Thymus (tissue), 11 donors: ENCODE results near the gene EMX1. TPM values are rescaled to one million over a fixed set of nuclear protein-coding genes. Genes with fewer than 3 reads are reported as not detected.

Experiments used
- DNase-seq, 9 donors: peaks; one replicate each; pipeline ENCODE4 v3.0.0-alpha.2; 2013; ENCODE audit warnings: low spot score in 9 of 9, low read depth in 6 of 9, missing footprints in 1 of 9
- H3K27ac ChIP-seq, 2 donors: one replicate each; pipeline ENCODE4 v1.5.1; 2013; ENCODE audit warnings: control low read depth in 1 of 2, low read depth in 1 of 2, low read length in 1 of 2, mild to moderate bottlenecking in 1 of 2, moderate library complexity in 1 of 2
- H3K27me3 ChIP-seq, 2 donors: one replicate each; pipeline ENCODE4 v1.5.1; 2013; ENCODE audit warnings: low read length in 1 of 2; ENCODE audit not compliant: control insufficient read depth in 2 of 2, insufficient read depth in 1 of 2
- H3K36me3 ChIP-seq, 2 donors: one replicate each; pipeline ENCODE4 v1.5.1; 2013; ENCODE audit warnings: low read length in 1 of 2, mild to moderate bottlenecking in 1 of 2, moderate library complexity in 1 of 2; ENCODE audit not compliant: control insufficient read depth in 2 of 2, insufficient read depth in 2 of 2
- H3K4me1 ChIP-seq, 2 donors: one replicate each; pipeline ENCODE4 v1.5.1; 2013; ENCODE audit warnings: low read length in 2 of 2; ENCODE audit not compliant: control insufficient read depth in 2 of 2, insufficient read depth in 2 of 2
- H3K4me3 ChIP-seq, 2 donors: one replicate each; pipeline ENCODE4 v1.5.1; 2013; ENCODE audit warnings: low read length in 2 of 2, control low read depth in 1 of 2, mild to moderate bottlenecking in 1 of 2
- H3K9me3 ChIP-seq, 2 donors: one replicate each; pipeline ENCODE4 v1.5.1; 2013; ENCODE audit warnings: low read length in 1 of 2, mild to moderate bottlenecking in 1 of 2; ENCODE audit not compliant: control insufficient read depth in 2 of 2, insufficient read depth in 1 of 2
- WGBS: extraction: QIAGEN DNeasy Blood & Tissue Kit; methylation state at CpG from one replicate; pipeline ENCODE4 v1.1.7; 2013; 5-methylcytosine and 5-hydroxymethylcytosine counted together
- polyA plus RNA-seq: library from polyadenylated mRNA; stranded (reverse); fragments of 200-250 nt; gene quantifications from one replicate; pipeline ENCODE4 v1.2.3, GENCODE V29; 2013
- total RNA-seq: library from RNA; stranded (reverse); fragments of 120-200 nt; gene quantifications from one replicate; pipeline ENCODE4 v1.2.4, GENCODE V29; 2013
- donor health status: healthy.

EMX1 gene
- total and polyA plus RNA-seq, 2 donors: 0.38 to 0.82 TPM

- H3K27ac ChIP-seq: no peak overlapping the region
Observed at GRCh38 chr2:72888438-72889202, 28.7 kb upstream of the EMX1 start.

GRCh38 chr2:72889991-72890390 is 27.3 kb upstream of the EMX1 start:
- Histone ChIP-seq H3K36me3 (no peaks in the 10 kb centered on the region), H3K27me3 (peaks cover 31 to 87% of the 10 kb centered on the region in 2 donors), H3K9me3 (no peaks in the 10 kb centered on the region), H3K27ac (no peak overlapping the region), H3K4me1 (peaks cover 7 to 8% of the 10 kb centered on the region in 2 donors), H3K4me3 (no peak overlapping the region)
- WGBS: 97% methylated on average over 4 of the region's 4 CpGs
- no peak for DNase-seq

More at GRCh38 chr2:72888438-72889202, 28.7 kb upstream of the EMX1 start:
- DNase-seq: no peak
- Histone ChIP-seq H3K9me3 (no peaks in the 10 kb centered on the region), H3K4me3 (no peak overlapping the region), H3K4me1 (peaks cover 7 to 8% of the 10 kb centered on the region in 2 donors), H3K36me3 (no peaks in the 10 kb centered on the region), H3K27me3 (peaks cover 31 to 73% of the 10 kb centered on the region in 2 donors)
- WGBS: 93% methylated on average over 11 of the region's 11 CpGs

DNA sequence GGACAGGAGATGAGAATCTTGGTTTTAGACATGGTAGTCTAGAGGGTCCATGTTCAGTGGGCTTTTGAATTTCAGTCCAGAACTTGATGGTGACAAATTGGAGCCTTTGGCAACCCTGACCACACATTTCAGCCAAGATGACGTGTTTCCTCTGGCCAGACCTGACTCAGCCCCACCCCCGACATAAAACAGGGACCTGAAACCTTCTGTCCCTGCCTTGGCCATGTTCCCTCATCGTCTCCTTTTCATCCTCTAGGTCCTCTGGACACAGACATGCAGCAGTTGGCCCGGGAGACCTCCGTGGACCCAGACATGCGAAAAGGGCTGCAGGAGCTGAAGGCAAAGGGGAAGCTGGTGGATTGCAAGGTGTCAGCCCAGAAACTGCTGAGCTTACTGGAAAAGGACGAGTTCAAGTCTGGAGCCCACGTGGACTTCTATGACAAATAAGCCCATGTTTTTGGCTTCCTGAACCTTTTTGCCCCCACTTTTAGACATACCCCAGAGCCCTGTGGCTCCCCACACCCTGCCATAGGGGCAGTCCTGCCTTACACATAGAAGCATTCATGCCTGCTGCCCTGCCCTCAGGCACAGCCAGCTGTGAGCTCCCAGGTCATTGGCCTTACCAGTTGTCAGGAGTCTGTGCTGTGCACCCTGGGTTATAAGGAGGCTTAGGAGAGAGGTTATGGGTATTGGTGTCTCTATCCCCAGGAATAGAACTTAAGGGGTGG is 26.1 kb upstream of the EMX1 start:
- peaks cover 24 to 89% of the 10 kb centered on the region in 2 donors for H3K27me3 ChIP-seq
- no peak overlapping the region for H3K4me3 ChIP-seq
- WGBS: 89% methylated on average over 8 of the region's 8 CpGs
- no peaks in the 10 kb centered on the region for H3K36me3 ChIP-seq
- H3K27ac ChIP-seq: no peak overlapping the region
- H3K9me3 ChIP-seq: no peaks in the 10 kb centered on the region
- DNase-seq: no peak
- H3K4me1 ChIP-seq: peaks cover 7 to 8% of the 10 kb centered on the region in 2 donors

GRCh38 chr2:72892506-72893173 is 24.7 kb upstream of the EMX1 start:
- H3K4me3 ChIP-seq: no peak overlapping the region
- H3K9me3 ChIP-seq: no peaks in the 10 kb centered on the region
- H3K27ac ChIP-seq: no peak overlapping the region
- DNase-seq: peak in 4 of 9 donors; percentile 31 to 74 (median 57)
- peaks cover 13 to 84% of the 10 kb centered on the region in 2 donors for H3K27me3 ChIP-seq
- no peaks in the 10 kb centered on the region for H3K36me3 ChIP-seq
- H3K4me1 ChIP-seq: peaks cover 4% of the 10 kb centered on the region in 2 donors
- WGBS: 11% methylated on average over 11 of the region's 11 CpGs

DNA sequence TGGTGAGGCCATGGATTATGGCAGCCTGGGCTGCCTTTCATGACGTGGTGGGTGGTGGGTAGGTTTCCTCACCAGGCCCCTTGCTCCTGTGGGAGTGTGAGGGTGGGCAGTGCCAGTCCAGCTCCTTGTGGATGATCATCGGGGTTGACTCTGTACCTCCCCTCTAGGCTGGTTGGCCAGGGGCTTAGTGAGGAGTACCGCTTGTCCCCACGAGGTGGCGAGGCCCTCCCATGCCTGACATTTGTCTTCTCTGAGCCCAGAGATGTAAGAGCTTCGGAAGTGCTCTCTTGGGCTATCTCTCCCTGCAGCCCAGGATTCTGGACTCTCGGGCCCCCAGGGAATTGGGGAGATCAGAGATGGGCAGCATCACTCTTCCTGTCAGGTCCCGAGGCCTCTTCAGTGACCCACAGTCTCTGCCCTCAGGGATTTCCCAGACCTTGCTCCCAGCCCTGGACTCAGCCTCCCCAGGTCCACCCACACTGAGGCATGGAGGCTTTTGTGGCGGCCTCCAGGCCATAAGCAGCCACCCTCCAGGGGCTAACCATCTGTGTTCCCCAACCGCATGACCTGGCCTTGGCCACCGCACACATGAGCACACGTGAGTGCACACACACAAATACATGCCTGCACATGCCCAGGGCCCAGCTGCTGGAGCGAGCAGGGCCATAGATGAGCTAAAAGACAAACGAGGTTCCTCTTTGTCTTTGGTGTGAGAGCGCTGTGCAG is 23.6 kb upstream of the EMX1 start:
- peak in 2 of 9 donors; percentile 47 to 55 for DNase-seq
- no peaks in the 10 kb centered on the region for H3K36me3 ChIP-seq
- WGBS: 48% methylated on average over 15 of the region's 15 CpGs
- no peaks in the 10 kb centered on the region for H3K4me1 ChIP-seq
- H3K9me3 ChIP-seq: no peaks in the 10 kb centered on the region
- peaks cover 3 to 84% of the 10 kb centered on the region in 2 donors for H3K27me3 ChIP-seq
- H3K4me3 ChIP-seq: no peak overlapping the region
- no peak overlapping the region for H3K27ac ChIP-seq

DNA sequence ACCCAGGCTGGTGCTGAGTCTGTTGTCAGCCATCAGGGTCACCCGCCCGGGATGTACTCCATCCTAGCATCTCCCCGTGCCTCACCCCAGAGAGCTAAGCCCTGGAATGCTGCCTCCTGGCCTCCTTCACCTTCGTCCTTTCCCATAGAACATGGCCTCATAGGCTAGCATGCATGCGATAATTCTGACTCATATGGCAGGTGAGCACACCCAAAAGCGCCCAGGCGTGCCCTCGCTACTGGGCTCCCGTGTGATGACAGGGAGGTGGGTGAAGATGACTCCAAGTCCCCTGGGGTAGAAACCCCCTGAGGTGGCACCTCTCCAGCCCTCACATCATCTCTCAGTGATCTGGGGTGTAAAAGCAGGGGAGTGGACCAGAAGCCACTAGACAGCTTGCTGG is 22.8 kb upstream of the EMX1 start:
- 96% methylated on average over 9 of the region's 9 CpGs for WGBS
- no peak for DNase-seq

DNA sequence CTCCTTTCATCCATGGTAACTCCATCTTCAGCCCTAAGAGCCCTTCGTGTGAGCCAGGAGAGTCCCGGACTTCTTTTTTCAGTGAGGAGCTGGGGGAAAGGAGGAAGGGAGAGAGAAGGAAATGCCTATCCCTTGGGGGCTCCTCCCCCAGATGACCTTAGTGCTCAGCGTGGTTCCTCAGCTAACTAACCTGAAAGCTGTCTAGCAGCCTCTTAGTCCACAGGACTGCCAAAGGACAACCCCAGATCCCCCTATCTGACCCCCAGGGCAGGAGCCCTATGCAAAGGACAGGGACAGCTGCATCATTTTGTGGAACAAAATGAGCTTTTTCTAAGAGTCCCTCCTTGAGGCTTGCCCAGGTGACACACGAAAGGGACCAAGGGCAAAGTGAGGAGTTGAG is 22.2 kb upstream of the EMX1 start:
- Histone ChIP-seq H3K4me1 (no peaks in the 10 kb centered on the region), H3K4me3 (no peak overlapping the region), H3K36me3 (no peaks in the 10 kb centered on the region), H3K9me3 (no peaks in the 10 kb centered on the region), H3K27ac (no peak overlapping the region), H3K27me3 (peaks cover 3 to 79% of the 10 kb centered on the region in 2 donors)
- WGBS: 16% methylated on average over 4 of the region's 4 CpGs
- DNase-seq: no peak

More for the DNA sequence above, 22.8 kb upstream of the EMX1 start:
- no peaks in the 10 kb centered on the region for H3K9me3 ChIP-seq
- H3K36me3 ChIP-seq: no peaks in the 10 kb centered on the region
- no peak overlapping the region for H3K27ac ChIP-seq
- H3K4me1 ChIP-seq: no peaks in the 10 kb centered on the region
- H3K4me3 ChIP-seq: no peak overlapping the region
- H3K27me3 ChIP-seq: peaks cover 3 to 79% of the 10 kb centered on the region in 2 donors

GRCh38 chr2:72895759-72896281 is 21.5 kb upstream of the EMX1 start:
- Histone ChIP-seq H3K36me3 (no peaks in the 10 kb centered on the region), H3K9me3 (no peaks in the 10 kb centered on the region), H3K27ac (no peak overlapping the region), H3K27me3 (peaks cover 3 to 85% of the 10 kb centered on the region in 2 donors), H3K4me1 (no peaks in the 10 kb centered on the region), H3K4me3 (no peak overlapping the region)
- DNase-seq: no peak
- 35% methylated on average over 16 of the region's 16 CpGs for WGBS
